RWPE1 (cell line): ENCODE measurements around the gene NDUFA13.
A peak's percentile ranks its signal among the peaks of the same experiment; 100 is the strongest.

ENCODE experiments used
- CTCF ChIA-PET: fragments of 350-600 bp; sonication (Branson Sonifier 250); formaldehyde crosslinking; extraction: SDS; loops from one replicate; lab custom pipeline; 2021; lab: Yijun Ruan, JAX
- POLR2A ChIA-PET: fragments of 400-600 bp; formaldehyde crosslinking; extraction: SDS; loops from one replicate; lab custom pipeline; 2020; ENCODE audit warnings: antibody characterized with exemption; ENCODE audit not compliant: low non-redundant PET; lab: Yijun Ruan, JAX
- DNase-seq: peaks from one replicate; pipeline ENCODE4 v3.0.0; 2012; ENCODE audit warnings: low spot score
- H3K27ac ChIP-seq: fragments of 450-650 bp; 2 replicates; pipeline ENCODE4 v1.5.1; 2017
- TF ChIP-seq, protein P1 (sequence below): fragments of 450-650 bp; conservative IDR thresholded peaks from 2 replicates; pipeline ENCODE4 v1.5.1; 2017; ENCODE audit warnings: low read depth, mild to moderate bottlenecking

The NDUFA13 gene

DNA sequence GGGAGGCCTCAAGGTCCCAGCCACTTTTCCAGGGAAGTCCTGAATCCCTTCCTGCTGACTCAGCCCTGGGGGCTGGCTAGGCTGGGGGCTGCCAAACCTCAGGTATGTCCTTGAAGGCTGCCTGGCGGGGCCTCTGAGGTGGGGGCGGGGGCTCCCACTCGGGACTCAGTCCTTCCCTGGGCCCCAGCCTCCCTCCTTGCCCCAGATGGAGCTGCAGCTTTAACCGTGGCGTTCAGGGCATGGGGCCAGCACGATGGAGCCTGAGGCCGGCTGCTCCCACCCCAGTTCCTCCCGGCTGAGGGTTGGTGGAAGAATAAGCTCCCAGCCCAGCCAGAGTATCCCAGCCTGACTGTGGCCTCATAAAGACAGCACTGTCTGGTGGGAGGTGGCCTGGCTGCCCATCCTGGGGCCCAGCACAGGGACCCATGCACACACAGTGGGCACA lies 34.5 kb downstream of the NDUFA13 start:
- DNase-seq, result no peak
- no peak overlapping the region for H3K27ac ChIP-seq
- TF ChIP-seq, protein P1, sequence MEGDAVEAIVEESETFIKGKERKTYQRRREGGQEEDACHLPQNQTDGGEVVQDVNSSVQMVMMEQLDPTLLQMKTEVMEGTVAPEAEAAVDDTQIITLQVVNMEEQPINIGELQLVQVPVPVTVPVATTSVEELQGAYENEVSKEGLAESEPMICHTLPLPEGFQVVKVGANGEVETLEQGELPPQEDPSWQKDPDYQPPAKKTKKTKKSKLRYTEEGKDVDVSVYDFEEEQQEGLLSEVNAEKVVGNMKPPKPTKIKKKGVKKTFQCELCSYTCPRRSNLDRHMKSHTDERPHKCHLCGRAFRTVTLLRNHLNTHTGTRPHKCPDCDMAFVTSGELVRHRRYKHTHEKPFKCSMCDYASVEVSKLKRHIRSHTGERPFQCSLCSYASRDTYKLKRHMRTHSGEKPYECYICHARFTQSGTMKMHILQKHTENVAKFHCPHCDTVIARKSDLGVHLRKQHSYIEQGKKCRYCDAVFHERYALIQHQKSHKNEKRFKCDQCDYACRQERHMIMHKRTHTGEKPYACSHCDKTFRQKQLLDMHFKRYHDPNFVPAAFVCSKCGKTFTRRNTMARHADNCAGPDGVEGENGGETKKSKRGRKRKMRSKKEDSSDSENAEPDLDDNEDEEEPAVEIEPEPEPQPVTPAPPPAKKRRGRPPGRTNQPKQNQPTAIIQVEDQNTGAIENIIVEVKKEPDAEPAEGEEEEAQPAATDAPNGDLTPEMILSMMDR, result no peak
- ChIA-PET CTCF (interaction anchor here (0.6 to 2.8 kb wide), 3 partner anchors 10 to 92 kb away, joined by 4 to 25 read pairs (median 5); no protein-coding TSS in a partner anchor), POLR2A (no interaction called here)

GRCh38 chr19:19550972-19551852 lies 35.2 kb downstream of the NDUFA13 start:
- POLR2A ChIA-PET, result no interaction called here
- TF ChIP-seq, protein P1, result no peak
- peak overlapping the region; percentile 18; the same call in 1 of the 2 replicates for H3K27ac ChIP-seq
- DNase-seq, result no peak
- CTCF ChIA-PET, result interaction anchor here (0.6 to 2.8 kb wide), 4 partner anchors 9 to 93 kb away, joined by 3 to 25 read pairs (median 4); no protein-coding TSS in a partner anchor

DNA sequence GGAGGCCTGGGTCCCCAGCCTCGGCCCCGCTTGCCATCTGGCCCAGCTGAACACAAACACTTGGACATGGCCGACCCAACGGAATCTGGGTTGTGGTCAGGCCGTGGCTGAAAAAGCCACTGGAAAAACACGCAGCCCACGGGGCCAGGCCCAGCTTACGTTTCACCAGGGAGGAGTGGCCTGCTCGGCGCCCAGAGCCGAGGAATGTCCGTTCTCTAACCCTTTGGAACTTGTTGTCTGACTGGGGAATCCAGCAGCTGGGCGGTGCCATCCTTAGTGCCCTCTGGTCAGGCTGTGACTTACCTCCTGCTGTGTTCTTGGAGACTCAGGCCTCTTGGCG lies 35.8 kb downstream of the NDUFA13 start:
- TF ChIP-seq, protein P1, result no peak
- peak overlapping the region; percentile 18; the same call in 1 of the 2 replicates for H3K27ac ChIP-seq
- ChIA-PET CTCF (interaction anchor here (0.8 to 2.8 kb wide), 7 partner anchors 8 to 99 kb away, joined by 3 to 25 read pairs (median 4); no protein-coding TSS in a partner anchor), POLR2A (no interaction called here)
- no peak for DNase-seq

DNA sequence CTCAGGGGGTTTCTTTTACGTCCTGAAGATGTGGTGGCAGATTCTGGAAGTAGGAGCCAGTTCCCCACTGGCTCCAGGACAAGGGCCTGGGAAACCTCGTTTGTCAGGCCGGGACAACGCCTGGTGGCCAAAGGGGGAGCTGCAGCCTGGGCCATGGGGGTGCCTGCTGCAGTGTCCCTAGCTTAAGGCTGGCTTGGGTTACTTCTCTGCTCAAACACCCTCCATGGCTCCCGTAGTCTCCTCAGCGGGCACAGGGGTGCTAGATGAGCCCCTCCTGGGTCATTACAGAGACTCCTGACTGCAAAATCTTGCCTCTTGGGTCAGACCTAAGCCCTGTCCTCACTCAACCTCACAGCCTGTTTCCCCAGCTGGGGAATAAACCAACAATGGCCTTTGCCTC lies 36.8 kb downstream of the NDUFA13 start:
- TF ChIP-seq, protein P1, result peak; percentile 70
- POLR2A ChIA-PET, result interaction anchor here (0.6 kb wide), 1 partner anchor 21 kb away, joined by 3 read pairs; no protein-coding TSS in a partner anchor
- CTCF ChIA-PET, result interaction anchor here (0.6 to 2.8 kb wide), 10 partner anchors 9 to 98 kb away, joined by 3 to 25 read pairs (median 4); no protein-coding TSS in a partner anchor
- peak; percentile 57 for DNase-seq
- peak overlapping the region; percentile 18; the same call in 1 of the 2 replicates for H3K27ac ChIP-seq

GRCh38 chr19:19553670-19554069 lies 37.6 kb downstream of the NDUFA13 start:
- no peak for DNase-seq
- ChIA-PET CTCF (interaction anchor here (0.6 to 2.2 kb wide), 14 partner anchors 10 to 305 kb away, joined by 3 to 13 read pairs (median 4); partner anchors contain the start of gene GMIP), POLR2A (no interaction called here)
- TF ChIP-seq, protein P1, result no peak
- H3K27ac ChIP-seq, result no peak overlapping the region
